Vagina (tissue), 2 donors: ENCODE measurements around the gene ANXA2. TPM values are rescaled to one million over a fixed set of nuclear protein-coding genes. Genes with fewer than 3 reads are reported as not detected.

ENCODE experiments used
- DNase-seq, 2 donors: peaks; one replicate each; pipeline ENCODE4 v3.0.0-alpha.2; 2017; ENCODE audit errors: extremely low spot score in 2 of 2
- H3K27ac ChIP-seq: fragments of 200-600 bp; sonication (generic); one replicate; pipeline ENCODE4 v1.5.1; 2019
- H3K27me3 ChIP-seq: fragments of 200-600 bp; sonication (generic); one replicate; pipeline ENCODE4 v1.5.1; 2019
- H3K36me3 ChIP-seq, 2 donors: fragments of 200-600 bp; sonication (generic); one replicate each; pipeline ENCODE4 v1.5.1; 2017 to 2019
- H3K4me1 ChIP-seq: fragments of 200-600 bp; sonication (generic); one replicate; pipeline ENCODE4 v1.5.1; 2019
- H3K4me3 ChIP-seq, 2 donors: fragments of 200-600 bp; sonication (generic); 1 replicate in 1 of 2; 2 replicates in 1 of 2; pipeline ENCODE4 v1.5.1; 2016 to 2019
- H3K9me3 ChIP-seq: fragments of 200-600 bp; sonication (generic); one replicate; pipeline ENCODE4 v1.5.1; 2019
- POLR2A ChIP-seq, 2 donors: fragments of 450-650 bp; IDR thresholded peaks; one replicate each; pipeline ENCODE4 v1.6.1; 2017; ENCODE audit warnings: antibody characterized with exemption in 2 of 2, mild to moderate bottlenecking in 2 of 2, moderate library complexity in 2 of 2
- POLR2AphosphoS5 ChIP-seq, 2 donors: sonication (generic); formaldehyde crosslinking; IDR thresholded peaks; one replicate each; pipeline ENCODE4 v1.9.0; 2017; ENCODE audit warnings: antibody characterized with exemption in 2 of 2, mild to moderate bottlenecking in 2 of 2, low read depth in 1 of 2; ENCODE audit not compliant: insufficient read depth in 1 of 2
- intact Hi-C: fragments of 100-400 bp; cut with DNase I; formaldehyde crosslinking; loops from one replicate; pipeline ENCODE4 v1.15.1; 2023
- total RNA-seq: library from RNA; depleted of rRNA; stranded (reverse); fragments of >200 nt; gene quantifications from one replicate; pipeline ENCODE4 v1.2.3, GENCODE V29; 2016
- TF ChIP-seq, protein P1 (sequence below), 3 experiments: fragments of 450-650 bp in 2 of 3; fragments of 200-600 bp in 1 of 3; sonication (generic) in 1 of 3; IDR thresholded peaks; one replicate each; pipeline ENCODE4 v1.5.1; 2017 to 2019; ENCODE audit warnings: antibody characterized with exemption in 3 of 3, mild to moderate bottlenecking in 2 of 3, moderate library complexity in 2 of 3

The ANXA2 gene
- total RNA-seq, 1 donor from 2014 or later, result 1,230 TPM

GRCh38 chr15:60325905-60326304 is 71.9 kb downstream of the ANXA2 start:
- DNase-seq, result no peak
- Histone ChIP-seq H3K27ac (no peak overlapping the region), H3K36me3 (no peaks in the 10 kb centered on the region), H3K27me3 (no peaks in the 10 kb centered on the region), H3K9me3 (no peaks in the 10 kb centered on the region), H3K4me3 (no peak overlapping the region), H3K4me1 (no peaks in the 10 kb centered on the region)
- TF ChIP-seq, protein P1, sequence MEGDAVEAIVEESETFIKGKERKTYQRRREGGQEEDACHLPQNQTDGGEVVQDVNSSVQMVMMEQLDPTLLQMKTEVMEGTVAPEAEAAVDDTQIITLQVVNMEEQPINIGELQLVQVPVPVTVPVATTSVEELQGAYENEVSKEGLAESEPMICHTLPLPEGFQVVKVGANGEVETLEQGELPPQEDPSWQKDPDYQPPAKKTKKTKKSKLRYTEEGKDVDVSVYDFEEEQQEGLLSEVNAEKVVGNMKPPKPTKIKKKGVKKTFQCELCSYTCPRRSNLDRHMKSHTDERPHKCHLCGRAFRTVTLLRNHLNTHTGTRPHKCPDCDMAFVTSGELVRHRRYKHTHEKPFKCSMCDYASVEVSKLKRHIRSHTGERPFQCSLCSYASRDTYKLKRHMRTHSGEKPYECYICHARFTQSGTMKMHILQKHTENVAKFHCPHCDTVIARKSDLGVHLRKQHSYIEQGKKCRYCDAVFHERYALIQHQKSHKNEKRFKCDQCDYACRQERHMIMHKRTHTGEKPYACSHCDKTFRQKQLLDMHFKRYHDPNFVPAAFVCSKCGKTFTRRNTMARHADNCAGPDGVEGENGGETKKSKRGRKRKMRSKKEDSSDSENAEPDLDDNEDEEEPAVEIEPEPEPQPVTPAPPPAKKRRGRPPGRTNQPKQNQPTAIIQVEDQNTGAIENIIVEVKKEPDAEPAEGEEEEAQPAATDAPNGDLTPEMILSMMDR (IDR thresholded peaks at IDR 0.05), result no peak
- TF ChIP-seq POLR2A (IDR thresholded peaks at IDR 0.05) (no peak), POLR2AphosphoS5 (IDR thresholded peaks at IDR 0.05; ENCODE audit: insufficient read depth in 1 of 2, low read depth in 1 of 2) (no peak)
- intact Hi-C loops, result no loop called here

- Histone ChIP-seq H3K27ac (no peak overlapping the region), H3K9me3 (no peaks in the 10 kb centered on the region), H3K4me1 (no peaks in the 10 kb centered on the region), H3K36me3 (no peaks in the 10 kb centered on the region), H3K27me3 (no peaks in the 10 kb centered on the region), H3K4me3 (no peak overlapping the region)
- no peak for DNase-seq
- TF ChIP-seq, protein P1 (IDR thresholded peaks at IDR 0.05), result no peak
- no peak for TF ChIP-seq POLR2A (IDR thresholded peaks at IDR 0.05)
- no peak for TF ChIP-seq POLR2AphosphoS5 (IDR thresholded peaks at IDR 0.05; ENCODE audit: insufficient read depth in 1 of 2, low read depth in 1 of 2)
- intact Hi-C loops, result no loop called here
Observed at GRCh38 chr15:60324706-60325438, 72.9 kb downstream of the ANXA2 start.

DNA sequence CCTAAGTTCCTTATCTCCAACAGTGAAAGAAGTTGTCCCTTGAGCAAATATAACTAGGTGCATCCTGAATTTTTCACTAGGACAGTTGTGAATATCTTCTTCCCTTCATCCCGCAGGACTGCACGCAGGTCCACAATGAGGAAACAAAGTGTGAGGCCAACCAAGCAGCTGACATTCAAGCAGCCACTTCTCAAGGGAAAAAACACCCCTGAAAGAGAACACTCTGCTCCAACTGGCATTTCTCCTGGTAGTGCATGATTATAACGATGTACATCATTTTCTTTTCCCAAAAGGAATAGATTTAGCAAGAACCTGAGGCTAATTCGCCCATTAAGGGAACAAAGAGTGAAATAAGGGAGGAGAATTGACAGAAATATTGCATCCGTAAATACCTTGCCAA is 74.5 kb downstream of the ANXA2 start:
- no peaks in the 10 kb centered on the region for H3K9me3 ChIP-seq
- no peaks in the 10 kb centered on the region for H3K27me3 ChIP-seq
- no peak overlapping the region for H3K27ac ChIP-seq
- no peak overlapping the region for H3K4me3 ChIP-seq
- no peaks in the 10 kb centered on the region for H3K4me1 ChIP-seq
- intact Hi-C loops, result no loop called here
- TF ChIP-seq, protein P1 (IDR thresholded peaks at IDR 0.05), result no peak
- no peak for TF ChIP-seq POLR2A (IDR thresholded peaks at IDR 0.05)
- no peak for TF ChIP-seq POLR2AphosphoS5 (IDR thresholded peaks at IDR 0.05; ENCODE audit: insufficient read depth in 1 of 2, low read depth in 1 of 2)
- H3K36me3 ChIP-seq, result no peaks in the 10 kb centered on the region
- DNase-seq, result no peak

DNA sequence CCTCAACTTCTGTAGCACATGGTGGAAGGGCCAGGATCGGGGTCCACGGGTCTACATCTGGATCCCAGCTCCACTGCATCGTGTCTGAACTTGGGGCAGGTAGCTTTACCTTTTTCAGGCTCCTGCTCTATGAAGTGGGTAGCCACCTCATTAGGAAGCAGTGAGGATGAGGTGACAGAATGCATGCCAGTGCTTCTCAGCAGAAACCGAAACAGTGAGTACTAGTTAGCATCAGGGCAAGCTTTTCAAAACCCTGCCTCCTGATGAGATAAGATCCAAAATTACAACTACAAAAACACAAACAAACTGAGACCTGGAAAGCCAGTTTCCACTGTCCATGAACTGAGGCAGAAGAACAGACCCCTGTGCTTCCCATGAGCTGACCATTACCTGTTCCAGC is 77.4 kb downstream of the ANXA2 start:
- TF ChIP-seq POLR2AphosphoS5 (IDR thresholded peaks at IDR 0.05; ENCODE audit: insufficient read depth in 1 of 2, low read depth in 1 of 2), result no peak
- TF ChIP-seq POLR2A (IDR thresholded peaks at IDR 0.05), result no peak
- TF ChIP-seq, protein P1 (IDR thresholded peaks at IDR 0.05), result no peak
- no peaks in the 10 kb centered on the region for H3K36me3 ChIP-seq
- no peak for DNase-seq
- H3K4me3 ChIP-seq, result no peak overlapping the region
- no peak overlapping the region for H3K27ac ChIP-seq
- no peaks in the 10 kb centered on the region for H3K4me1 ChIP-seq
- intact Hi-C loops, result no loop called here
- no peaks in the 10 kb centered on the region for H3K27me3 ChIP-seq
- H3K9me3 ChIP-seq, result no peaks in the 10 kb centered on the region

DNA sequence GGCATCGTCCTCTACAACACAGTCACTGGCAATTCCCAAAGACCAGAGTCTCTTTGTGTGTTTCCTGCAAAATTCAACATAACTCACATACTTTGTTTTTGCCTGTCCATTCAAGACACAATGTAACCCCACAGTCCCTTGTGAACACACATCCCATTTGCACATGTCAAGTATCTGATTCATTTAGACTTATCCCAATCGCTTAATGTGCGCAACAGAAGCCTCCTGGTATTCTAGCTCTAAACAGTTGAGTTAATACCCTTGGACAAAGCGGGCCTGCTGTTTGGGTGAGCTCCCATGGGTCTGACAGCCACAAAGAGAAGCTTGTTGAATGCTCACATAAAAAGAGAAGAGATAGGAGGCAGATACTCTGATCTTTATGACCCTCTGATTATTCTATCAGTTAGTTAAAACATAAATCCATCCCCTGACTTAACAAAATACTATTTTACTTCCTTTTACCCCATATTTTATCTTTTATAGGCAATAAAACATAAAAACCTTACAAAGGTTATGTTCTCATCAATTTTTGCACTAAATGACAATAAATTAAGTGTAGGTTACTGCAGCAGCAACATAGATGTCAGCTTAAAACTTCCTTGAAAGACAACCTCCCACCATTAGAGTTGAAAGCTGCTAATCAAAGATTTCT is 79.4 kb downstream of the ANXA2 start:
- H3K4me3 ChIP-seq, result no peak overlapping the region
- H3K27me3 ChIP-seq, result no peaks in the 10 kb centered on the region
- no peak overlapping the region for H3K27ac ChIP-seq
- no peaks in the 10 kb centered on the region for H3K36me3 ChIP-seq
- H3K4me1 ChIP-seq, result no peaks in the 10 kb centered on the region
- no peak for DNase-seq
- no peak for TF ChIP-seq POLR2A (IDR thresholded peaks at IDR 0.05)
- TF ChIP-seq POLR2AphosphoS5 (IDR thresholded peaks at IDR 0.05; ENCODE audit: insufficient read depth in 1 of 2, low read depth in 1 of 2), result no peak
- TF ChIP-seq, protein P1 (IDR thresholded peaks at IDR 0.05), result no peak
- H3K9me3 ChIP-seq, result no peaks in the 10 kb centered on the region
- intact Hi-C loops, result no loop called here
